HG02763 (cell line): ENCODE measurements around the gene MAST3.
"Not testable (repeated sequence)": the region's sequence is repeated elsewhere in the genome, so short reads cannot be mapped to it uniquely, and the experiment has no call there.

Experiments used
- ATAC-seq: cut with Tn5 transposase; IDR thresholded peaks from one replicate; pipeline ENCODE4 v1.9.1; 2021; ENCODE audit warnings: mild to moderate bottlenecking, moderate library complexity; ENCODE audit not compliant: unreplicated experiment

The MAST3 gene

GRCh38 chr19:18086590-18087138, 10.9 kb upstream of the MAST3 start, which contains the start of gene IL12RB1:
TSS of gene IL12RB1 (minus strand) at chr19:18086934. CDS start at chr19:18086823, 111 bp downstream.
- no peak for ATAC-seq

- ATAC-seq, result not testable (repeated sequence)
Observed at GRCh38 chr19:18089096-18089541, 8.5 kb upstream of the MAST3 start.

- ATAC-seq, result no peak
Observed at GRCh38 chr19:18089726-18090125, 7.9 kb upstream of the MAST3 start.

GRCh38 chr19:18090545-18091216, 6.9 kb upstream of the MAST3 start:
- ATAC-seq, result no peak

GRCh38 chr19:18091217-18091608, 6.4 kb upstream of the MAST3 start:
- no peak for ATAC-seq

- no peak for ATAC-seq
Observed at GRCh38 chr19:18093439-18094161, 4.0 kb upstream of the MAST3 start.

GRCh38 chr19:18096258-18096657, 1.3 kb upstream of the MAST3 start:
- no peak for ATAC-seq

GRCh38 chr19:18097993-18098890, 664 bp downstream of the MAST3 start:
- no peak for ATAC-seq

- ATAC-seq, result peak; percentile 51
Observed at GRCh38 chr19:18098891-18099622, 1.5 kb downstream of the MAST3 start.

GRCh38 chr19:18099623-18099995, 2.0 kb downstream of the MAST3 start:
- ATAC-seq, result no peak

GRCh38 chr19:18100710-18101109, 3.1 kb downstream of the MAST3 start:
- ATAC-seq, result no peak

GRCh38 chr19:18101268-18101667, 3.7 kb downstream of the MAST3 start:
- ATAC-seq, result no peak

GRCh38 chr19:18102916-18103542, 5.5 kb downstream of the MAST3 start:
- no peak for ATAC-seq

- ATAC-seq, result no peak
Observed at GRCh38 chr19:18104793-18105131, 7.2 kb downstream of the MAST3 start.

GRCh38 chr19:18105259-18105658, 7.7 kb downstream of the MAST3 start:
- not testable (repeated sequence) for ATAC-seq

GRCh38 chr19:18107235-18107634, 9.7 kb downstream of the MAST3 start:
- ATAC-seq, result no peak

GRCh38 chr19:18108897-18109296, 11.3 kb downstream of the MAST3 start:
- no peak for ATAC-seq

GRCh38 chr19:18109341-18109732, 11.8 kb downstream of the MAST3 start:
- ATAC-seq, result no peak

GRCh38 chr19:18109733-18110608, 12.4 kb downstream of the MAST3 start:
- ATAC-seq, result peak; percentile 43
